Caco-2 (cell line): ENCODE measurements around the gene ZC3H18. TPM values are rescaled to one million over a fixed set of nuclear protein-coding genes. Genes with fewer than 3 reads are reported as not detected.

Experiments
- BruUV-seq: library from RNA; stranded (reverse); fragments of 400-500 nt; replicated peaks from 2 replicates; lab custom pipeline; 2021; lab: Mats Ljungman, UMichigan
- CTCF ChIA-PET: fragments of 300-600 bp; sonication (Branson Sonifier 250); formaldehyde crosslinking; loops from one replicate; lab custom pipeline; 2022; ENCODE audit warnings: antibody characterized with exemption; lab: Charles Lee
- POLR2A ChIA-PET: fragments of 300-600 bp; sonication (Branson Sonifier 250); formaldehyde crosslinking; loops from one replicate; lab custom pipeline; 2022; ENCODE audit warnings: antibody characterized with exemption; lab: Charles Lee
- DNase-seq, 2 experiments: peaks; one replicate each; pipeline versions ENCODE4 v3.0.0 to v3.0.0-alpha.2; 2020 to 2022
- H3K27me3 ChIP-seq: replicated peaks from 2 replicates; pipeline ENCODE4 v1.6.0; 2011; ENCODE audit warnings: low read length; ENCODE audit not compliant: control insufficient read depth, insufficient read depth
- H3K36me3 ChIP-seq: 2 replicates; pipeline ENCODE4 v1.5.1; 2011; ENCODE audit warnings: low read length; ENCODE audit not compliant: control insufficient read depth, insufficient read depth
- H3K4me1 ChIP-seq: fragments of 250-450 bp; sonication (Bioruptor Pico); 2 replicates; pipeline ENCODE4 v1.5.1; 2020; ENCODE audit warnings: mild to moderate bottlenecking
- H3K4me3 ChIP-seq: 2 replicates; pipeline ENCODE4 v1.5.1; 2011; ENCODE audit warnings: low read depth, mild to moderate bottlenecking, control low read depth, low read length
- H3K9me3 ChIP-seq: fragments of 250-450 bp; sonication (Bioruptor Pico); 2 replicates; pipeline ENCODE4 v1.5.1; 2020; ENCODE audit warnings: mild to moderate bottlenecking, moderate library complexity
- H3K27ac Mint-ChIP-seq: one replicate; pipeline ENCODE4 v1.8.0; 2022; ENCODE audit warnings: mixed read lengths; ENCODE audit not compliant: unreplicated experiment
- H3K27me3 Mint-ChIP-seq: one replicate; pipeline ENCODE4 v1.8.0; 2022; ENCODE audit warnings: mixed read lengths; ENCODE audit not compliant: insufficient read depth, unreplicated experiment
- H3K36me3 Mint-ChIP-seq: one replicate; pipeline ENCODE4 v1.8.0; 2022; ENCODE audit warnings: mild to moderate bottlenecking, mixed read lengths; ENCODE audit not compliant: insufficient read depth, unreplicated experiment
- H3K4me1 Mint-ChIP-seq: one replicate; pipeline ENCODE4 v1.8.0; 2022; ENCODE audit warnings: low read depth, mixed read lengths; ENCODE audit not compliant: unreplicated experiment
- H3K4me3 Mint-ChIP-seq: one replicate; pipeline ENCODE4 v1.8.0; 2022; ENCODE audit warnings: mild to moderate bottlenecking, moderate library complexity, mixed read lengths; ENCODE audit not compliant: unreplicated experiment
- H3K9me3 Mint-ChIP-seq: one replicate; pipeline ENCODE4 v1.8.0; 2022; ENCODE audit warnings: mixed read lengths; ENCODE audit not compliant: unreplicated experiment
- CTCF ChIP-seq, 2 experiments: fragments of 200-600 bp in 1 of 2; IDR thresholded peaks; 1 replicate in 1 of 2; 2 replicates in 1 of 2; pipeline versions ENCODE4 v1.5.1 to v1.8.0; 2011 to 2022; ENCODE audit warnings: antibody characterized with exemption in 1 of 2, control low read depth in 1 of 2, inconsistent platforms in 1 of 2, low read depth in 1 of 2, low read length in 1 of 2, mild to moderate bottlenecking in 1 of 2, moderate library complexity in 1 of 2; ENCODE audit not compliant: insufficient read depth in 1 of 2, severe bottlenecking in 1 of 2, unreplicated experiment in 1 of 2
- intact Hi-C: fragments of 100-400 bp; cut with micrococcal nuclease; formaldehyde crosslinking; loops from one replicate; pipeline ENCODE4 v1.10.0; 2022; ENCODE audit not compliant: unreplicated experiment
- total RNA-seq: library from RNA; stranded (reverse); gene quantifications from 2 replicates; pipeline ENCODE4 v1.2.3, GENCODE V29; 2022

ZC3H18 gene
- total RNA-seq, 1 experiment from 2014 or later = 82.0 TPM

- no peaks in the 10 kb centered on the region for H3K36me3 Mint-ChIP-seq
- no peak overlapping the region for H3K27ac Mint-ChIP-seq
- intact Hi-C loops = loop anchor here (5.0 kb wide), 1 partner anchor 34 kb away; no protein-coding TSS in a partner anchor
These were observed 9.3 kb upstream of the ZC3H18 start for GRCh38 chr16:88560714-88561484.

GRCh38 chr16:88561485-88562359 is 8.5 kb upstream of the ZC3H18 start:
- Mint-ChIP-seq H3K27me3 (peaks cover 2% of the 10 kb centered on the region), H3K4me3 (no peak overlapping the region)

More at GRCh38 chr16:88560714-88561484, 9.3 kb upstream of the ZC3H18 start:
- peaks cover 6% of the 10 kb centered on the region for H3K4me1 Mint-ChIP-seq
- Histone ChIP-seq H3K9me3 (peaks cover 10% of the 10 kb centered on the region), H3K4me3 (no peak overlapping the region), H3K27me3 (no peaks in the 10 kb centered on the region), H3K4me1 (peaks cover 9% of the 10 kb centered on the region), H3K36me3 (no peaks in the 10 kb centered on the region)
- peak in 1 of 2 experiments; percentile 72 for DNase-seq
- TF ChIP-seq CTCF (IDR thresholded peaks at IDR 0.05; ENCODE audit: insufficient read depth in 1 of 2, low read depth in 1 of 2, low read length in 1 of 2, severe bottlenecking in 1 of 2, unreplicated experiment in 1 of 2) = no peak
- no peak overlapping the region for H3K4me3 Mint-ChIP-seq
- ChIA-PET CTCF (interaction anchor here (0.6 to 2.5 kb wide), 9 partner anchors 9 to 125 kb away, joined by 3 to 16 read pairs (median 5); partner anchors contain the start of genes ZC3H18 and ZFPM1), POLR2A (interaction anchor here (0.6 kb wide), 3 partner anchors 9 to 89 kb away, joined by 3 to 11 read pairs (median 7); no protein-coding TSS in a partner anchor)
- peaks cover 18% of the 10 kb centered on the region for H3K9me3 Mint-ChIP-seq
- no TSS peak for BruUV-seq
- H3K27me3 Mint-ChIP-seq = peaks cover 2% of the 10 kb centered on the region

More at GRCh38 chr16:88561485-88562359, 8.5 kb upstream of the ZC3H18 start:
- ChIA-PET CTCF (interaction anchor here (1.2 to 2.5 kb wide), 3 partner anchors 9 to 124 kb away, joined by 3 to 16 read pairs (median 6); partner anchors contain the start of gene ZC3H18), POLR2A (interaction anchor here (0.6 kb wide), 1 partner anchor 53 kb away, joined by 3 read pairs; no protein-coding TSS in a partner anchor)
- Mint-ChIP-seq H3K9me3 (peaks cover 10% of the 10 kb centered on the region), H3K36me3 (no peaks in the 10 kb centered on the region), H3K4me1 (peaks cover 6% of the 10 kb centered on the region), H3K27ac (no peak overlapping the region)
- Histone ChIP-seq H3K4me3 (no peak overlapping the region), H3K4me1 (peaks cover 9% of the 10 kb centered on the region), H3K27me3 (no peaks in the 10 kb centered on the region), H3K9me3 (peaks cover 2% of the 10 kb centered on the region), H3K36me3 (no peaks in the 10 kb centered on the region)
- peak; percentile 80 to 88 for TF ChIP-seq CTCF (IDR thresholded peaks at IDR 0.05; ENCODE audit: insufficient read depth in 1 of 2, low read depth in 1 of 2, low read length in 1 of 2, severe bottlenecking in 1 of 2, unreplicated experiment in 1 of 2)
- intact Hi-C loops = loop anchor here (1.0 to 5.0 kb wide), 2 partner anchors 34 to 118 kb away; no protein-coding TSS in a partner anchor
- peak in 1 of 2 experiments; percentile 75 for DNase-seq
- BruUV-seq = no TSS peak
